ENCODE measurements around the gene HDAC9. TPM values are rescaled to one million over a fixed set of nuclear protein-coding genes. Genes with fewer than 3 reads are reported as not detected.
"Not testable (repeated sequence)": the region's sequence is repeated elsewhere in the genome, so short reads cannot be mapped to it uniquely, and the experiment has no call there.

The HDAC9 gene
- total RNA-seq, 1 experiment from 2014 or later, result 0.02 TPM

DNA sequence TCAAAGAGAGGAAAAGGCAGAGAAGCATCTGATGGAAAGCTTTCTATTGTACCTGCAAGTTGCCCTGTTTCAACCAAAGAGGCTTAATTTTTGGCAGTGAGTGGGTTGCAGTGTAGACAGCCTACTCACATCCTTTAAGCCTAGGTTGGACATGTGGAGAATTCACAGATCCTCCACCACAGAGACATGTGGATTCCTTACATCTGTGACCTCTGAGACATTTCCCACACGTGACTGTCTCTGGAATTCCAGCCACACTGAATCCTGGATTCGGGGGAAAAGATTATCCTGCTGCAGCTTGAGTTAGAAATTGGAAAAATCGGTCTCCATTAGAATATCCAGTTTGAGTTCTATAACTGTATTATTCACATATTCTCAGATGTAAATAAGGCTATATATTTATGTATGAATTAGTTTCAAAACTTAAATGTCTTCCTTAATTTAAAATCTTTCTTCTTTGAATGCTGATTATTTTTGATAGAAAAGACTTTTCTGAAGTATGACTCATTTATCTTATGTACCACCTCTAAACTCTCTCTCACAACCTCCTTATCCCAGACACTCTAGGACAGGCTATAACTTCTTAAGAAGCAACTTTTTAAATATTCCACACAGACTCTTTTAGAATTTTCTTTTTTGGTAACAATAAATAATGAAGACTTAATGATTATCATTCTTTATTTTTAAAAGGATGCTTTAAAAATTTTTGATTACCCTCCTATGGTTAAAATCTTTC, 498.6 kb downstream of the HDAC9 start:
- DNase-seq (ENCODE audit: extremely low read depth, low read depth), result no peak

DNA sequence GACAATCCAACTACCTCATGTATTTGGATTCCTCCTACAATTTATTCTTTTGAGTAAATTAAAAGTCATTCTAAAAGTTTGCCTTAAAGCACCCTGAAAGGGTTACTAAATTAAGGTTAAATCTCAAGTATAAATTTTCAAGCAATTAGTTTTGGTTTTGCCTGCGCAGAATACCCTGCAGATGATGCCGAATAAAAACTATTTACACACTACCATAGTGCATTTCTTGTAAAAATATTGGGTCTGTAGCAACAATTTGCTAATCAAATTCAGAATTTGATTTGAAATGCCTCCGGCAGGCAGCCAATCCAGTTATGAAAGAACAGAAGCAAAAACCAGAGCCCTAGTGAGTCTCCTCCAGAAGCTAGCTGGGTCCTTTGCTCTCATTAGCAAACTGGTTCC, 499.7 kb downstream of the HDAC9 start:
- DNase-seq (ENCODE audit: extremely low read depth, low read depth), result no peak

DNA sequence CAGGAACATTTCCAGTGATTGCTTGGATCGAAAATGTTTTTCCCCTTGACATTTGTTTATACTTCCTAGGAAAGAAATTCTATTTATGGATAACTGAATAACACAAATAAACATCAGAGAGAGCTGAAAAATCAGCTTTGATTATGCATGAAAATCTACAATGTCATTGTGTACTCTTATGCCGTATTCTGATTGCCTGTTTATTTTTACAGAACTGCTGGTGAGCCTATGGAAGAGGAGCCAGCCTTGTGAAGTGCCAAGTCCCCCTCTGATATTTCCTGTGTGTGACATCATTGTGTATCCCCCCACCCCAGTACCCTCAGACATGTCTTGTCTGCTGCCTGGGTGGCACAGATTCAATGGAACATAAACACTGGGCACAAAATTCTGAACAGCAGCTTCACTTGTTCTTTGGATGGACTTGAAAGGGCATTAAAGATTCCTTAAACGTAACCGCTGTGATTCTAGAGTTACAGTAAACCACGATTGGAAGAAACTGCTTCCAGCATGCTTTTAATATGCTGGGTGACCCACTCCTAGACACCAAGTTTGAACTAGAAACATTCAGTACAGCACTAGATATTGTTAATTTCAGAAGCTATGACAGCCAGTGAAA, 500.4 kb downstream of the HDAC9 start:
- DNase-seq (ENCODE audit: extremely low read depth, low read depth), result no peak

DNA sequence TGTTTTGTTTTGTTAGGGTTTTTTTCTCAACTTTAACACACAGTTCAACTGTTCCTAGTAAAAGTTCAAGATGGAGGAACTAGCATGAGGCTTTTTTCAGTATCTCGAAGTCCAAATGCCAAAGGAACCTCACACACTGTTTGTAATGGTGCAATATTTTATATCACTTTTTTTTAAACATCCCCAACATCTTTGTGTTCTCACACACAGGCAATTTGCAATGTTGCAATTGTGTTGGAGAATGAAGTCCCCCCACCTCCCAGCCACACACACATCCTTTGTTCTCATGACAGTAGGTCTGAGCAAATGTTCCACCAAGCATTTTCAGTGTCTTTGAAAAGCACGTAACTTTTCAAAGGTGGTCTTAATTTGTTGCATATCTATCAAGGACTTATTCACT, 501.0 kb downstream of the HDAC9 start:
- DNase-seq (ENCODE audit: extremely low read depth, low read depth), result no peak

DNA sequence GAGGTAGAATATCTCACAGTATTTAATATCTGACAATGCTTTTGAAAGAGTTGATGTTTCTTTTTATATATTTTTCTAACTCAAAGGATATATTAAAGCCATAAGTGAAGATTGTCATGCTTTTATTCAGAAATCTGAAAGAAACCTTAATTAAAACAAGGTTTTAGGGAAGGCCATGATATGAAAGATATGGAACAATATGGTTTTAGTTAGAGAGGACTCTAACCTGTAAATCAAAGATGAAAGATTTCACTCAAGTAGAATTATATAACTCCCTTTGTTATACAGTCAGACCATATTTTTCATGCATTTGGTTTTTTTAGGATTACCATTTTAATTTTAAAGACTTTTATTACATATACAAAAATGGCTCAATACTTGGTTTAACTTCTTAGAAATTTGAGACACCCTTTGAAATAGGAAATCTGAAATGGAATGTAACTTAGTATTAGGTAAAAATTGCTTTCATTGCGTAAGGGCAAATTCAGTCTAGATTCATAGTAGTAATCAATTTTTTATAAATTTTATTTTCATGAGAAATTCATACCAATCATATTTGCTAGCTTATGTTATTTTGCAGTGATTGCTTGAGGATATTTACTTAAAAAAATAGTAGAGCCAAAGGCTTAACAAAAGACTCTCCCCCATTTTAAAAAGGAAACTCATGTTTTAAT, 502.1 kb downstream of the HDAC9 start:
- no peak for DNase-seq (ENCODE audit: extremely low read depth, low read depth)

DNA sequence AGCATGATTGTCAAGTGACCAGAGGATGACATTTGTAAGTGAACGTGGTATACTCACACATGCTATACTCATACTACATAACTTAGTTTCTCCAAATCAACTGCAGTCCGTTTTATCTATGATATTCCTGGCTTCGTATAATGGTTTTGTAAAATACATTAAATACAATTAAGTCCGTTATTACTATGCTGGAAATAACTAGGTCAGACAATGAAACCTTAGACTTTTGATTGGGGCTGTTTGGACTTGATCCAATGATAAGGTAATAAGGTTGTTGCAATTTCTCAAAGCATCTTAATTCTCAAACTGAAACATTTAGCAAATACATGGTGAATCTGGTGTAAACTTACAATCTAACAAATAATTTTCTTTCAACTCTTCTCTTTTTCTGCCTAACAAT, 504.9 kb downstream of the HDAC9 start:
- no peak for DNase-seq (ENCODE audit: extremely low read depth, low read depth)

DNA sequence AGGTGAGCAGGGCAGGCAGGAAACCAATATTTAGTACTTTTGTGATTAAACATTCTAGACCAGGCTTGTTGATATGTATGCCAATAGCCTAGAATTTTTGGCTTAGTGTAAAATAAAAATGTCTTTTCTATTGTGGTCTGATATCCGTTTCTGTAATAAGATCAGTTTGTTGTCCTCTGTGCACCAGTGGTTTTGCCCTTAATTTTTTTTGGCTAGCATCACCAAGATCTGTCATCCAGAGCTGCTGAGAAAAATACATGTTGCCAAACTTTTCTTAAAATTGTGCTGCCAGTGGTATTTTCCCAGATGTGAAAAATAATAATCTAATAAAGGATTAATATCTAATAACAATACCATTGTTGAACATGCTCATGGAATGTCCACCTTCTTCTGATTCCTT, 506.3 kb downstream of the HDAC9 start:
- DNase-seq (ENCODE audit: extremely low read depth, low read depth), result no peak

DNA sequence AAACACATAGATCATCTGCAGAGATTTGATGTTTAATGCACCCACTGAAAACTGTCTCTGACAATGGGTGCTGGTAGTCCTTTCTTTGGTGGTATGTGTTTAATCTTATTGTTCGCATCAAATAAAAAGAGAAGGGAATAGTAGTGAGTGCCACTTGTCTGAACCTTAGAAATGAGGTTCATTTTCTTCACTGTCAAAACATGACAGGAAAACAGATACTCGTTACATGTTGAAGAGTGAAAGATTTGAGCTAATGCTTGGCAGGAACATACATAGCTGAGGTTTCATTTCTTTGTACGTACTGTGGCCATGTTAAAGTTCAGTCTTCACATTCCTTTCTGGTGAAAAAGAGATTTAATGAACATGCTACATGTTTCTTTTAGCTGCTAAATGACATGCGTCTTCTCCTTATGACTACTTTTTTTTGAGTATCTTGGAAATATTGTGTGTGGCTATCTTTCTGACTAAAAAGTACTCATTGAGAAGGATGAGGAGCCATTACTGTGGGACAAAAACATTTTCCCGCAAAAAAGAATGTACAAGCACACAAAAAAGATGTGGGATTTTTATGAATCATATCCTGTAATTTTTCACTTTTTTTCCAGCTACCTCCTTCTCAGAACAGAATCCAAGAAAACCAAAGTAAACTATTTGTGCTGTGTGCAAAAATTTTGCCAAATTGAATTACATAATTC, 513.8 kb downstream of the HDAC9 start:
- DNase-seq (ENCODE audit: extremely low read depth, low read depth), result no peak

DNA sequence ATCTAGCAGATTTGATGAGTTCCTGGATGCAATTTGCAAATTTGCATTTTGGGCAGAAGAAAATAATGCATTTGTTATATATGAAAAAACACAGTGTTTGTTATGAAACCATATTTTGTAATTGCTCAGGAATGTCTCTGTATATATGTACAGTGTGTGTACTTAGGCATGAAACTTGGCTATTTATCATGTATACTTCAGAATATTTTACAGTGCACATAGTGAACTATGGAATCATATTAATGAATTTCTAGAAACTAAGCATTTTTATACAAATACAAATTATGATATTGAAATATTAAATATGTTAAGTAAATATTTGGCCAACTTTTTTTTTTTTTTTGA, 514.4 kb downstream of the HDAC9 start:
- DNase-seq (ENCODE audit: extremely low read depth, low read depth), result no peak

DNA sequence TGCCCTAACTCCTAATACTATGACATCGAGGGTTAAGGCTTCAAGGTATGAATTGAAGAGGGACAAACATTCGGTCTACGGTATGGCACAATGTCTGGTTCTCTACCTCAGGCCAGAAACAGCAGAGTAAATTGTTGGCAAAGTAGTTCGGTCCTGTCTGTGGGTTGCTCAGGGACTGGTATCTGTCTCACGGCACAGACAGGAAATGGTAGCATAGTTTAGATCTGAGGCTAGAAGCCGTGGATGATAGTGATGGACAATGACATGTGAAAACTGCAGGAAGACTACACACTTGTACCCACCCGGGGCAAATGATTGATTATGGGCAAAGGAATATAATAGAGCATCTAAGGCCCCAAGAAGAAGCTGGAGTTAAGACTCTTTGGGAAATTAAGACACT, 515.7 kb downstream of the HDAC9 start:
- DNase-seq (ENCODE audit: extremely low read depth, low read depth), result no peak

DNA sequence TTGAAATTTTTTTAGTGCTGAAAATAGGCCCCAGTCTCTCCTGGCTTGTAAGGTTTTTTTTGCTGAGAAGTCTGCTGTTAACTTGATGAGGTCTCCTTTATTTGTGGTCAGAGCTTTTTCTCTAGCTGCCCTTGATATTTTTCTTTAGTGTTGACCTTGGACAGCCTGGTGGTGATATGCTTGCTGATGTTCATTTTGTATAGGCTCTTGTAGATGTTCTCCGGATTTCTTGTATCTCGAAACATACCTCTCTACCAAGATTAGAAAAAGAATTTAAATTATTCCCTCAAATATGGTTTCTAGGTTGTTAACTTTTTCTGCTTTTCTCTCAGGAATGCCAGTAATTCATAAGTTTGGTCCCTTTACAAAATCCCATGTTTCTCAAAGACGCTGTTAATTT, 519.5 kb downstream of the HDAC9 start:
- DNase-seq (ENCODE audit: extremely low read depth, low read depth), result no peak

DNA sequence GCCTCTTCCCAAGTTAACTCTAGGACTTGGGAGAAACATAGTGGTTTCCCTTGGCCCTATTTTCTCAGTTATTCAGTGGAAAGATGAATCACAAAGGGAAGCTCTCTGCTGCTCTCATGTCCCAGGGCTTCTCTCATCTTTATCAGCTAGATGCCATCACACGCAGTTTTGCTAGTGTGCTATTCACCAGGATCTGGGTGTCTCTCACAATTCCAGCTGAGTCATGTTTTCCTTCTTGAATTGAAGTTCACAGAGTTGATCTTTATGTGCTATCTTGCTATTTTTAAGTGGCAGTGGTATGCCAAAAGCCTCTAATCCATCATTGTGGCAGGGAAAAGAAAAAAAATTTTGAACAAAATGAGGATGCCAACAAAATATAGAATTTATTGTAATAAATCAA, 520.6 kb downstream of the HDAC9 start:
- DNase-seq (ENCODE audit: extremely low read depth, low read depth), result no peak

DNA sequence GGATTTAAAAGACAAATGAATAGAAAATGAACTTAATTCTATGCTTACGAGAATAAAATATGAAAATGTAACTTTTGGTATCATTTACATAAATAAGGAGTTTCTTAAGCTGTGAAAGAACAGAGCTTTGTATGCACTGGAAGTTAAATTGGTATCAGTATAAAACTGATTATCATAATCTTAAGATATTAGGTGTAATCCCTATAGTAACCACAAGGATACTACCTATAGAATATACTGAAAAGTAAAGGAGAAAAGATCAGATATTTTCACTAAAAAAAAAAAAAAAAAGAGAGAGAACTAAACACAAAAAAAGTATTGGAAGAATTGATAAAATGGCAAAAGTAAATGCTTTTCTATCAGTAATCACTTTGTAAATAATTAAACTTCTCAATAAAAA, 521.8 kb downstream of the HDAC9 start:
- no peak for DNase-seq (ENCODE audit: extremely low read depth, low read depth)

DNA sequence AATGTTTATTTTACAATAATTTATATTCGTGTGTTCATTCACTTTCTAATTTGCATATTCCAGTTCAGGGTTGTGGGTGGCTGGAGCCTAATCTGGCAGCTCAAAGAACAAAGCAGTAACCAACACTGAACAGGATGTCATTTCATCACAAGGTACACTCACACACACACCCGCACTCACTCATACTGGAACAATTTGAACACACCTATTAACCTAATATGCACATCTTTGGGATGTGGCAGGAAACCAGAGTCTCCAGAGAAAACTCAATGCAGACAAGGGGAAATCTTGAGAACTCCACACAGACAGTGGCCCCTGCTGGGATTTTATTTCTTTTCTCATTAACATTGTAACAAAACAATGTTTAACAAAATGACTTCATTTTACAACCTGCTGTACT, 524.5 kb downstream of the HDAC9 start:
- DNase-seq (ENCODE audit: extremely low read depth, low read depth), result no peak

DNA sequence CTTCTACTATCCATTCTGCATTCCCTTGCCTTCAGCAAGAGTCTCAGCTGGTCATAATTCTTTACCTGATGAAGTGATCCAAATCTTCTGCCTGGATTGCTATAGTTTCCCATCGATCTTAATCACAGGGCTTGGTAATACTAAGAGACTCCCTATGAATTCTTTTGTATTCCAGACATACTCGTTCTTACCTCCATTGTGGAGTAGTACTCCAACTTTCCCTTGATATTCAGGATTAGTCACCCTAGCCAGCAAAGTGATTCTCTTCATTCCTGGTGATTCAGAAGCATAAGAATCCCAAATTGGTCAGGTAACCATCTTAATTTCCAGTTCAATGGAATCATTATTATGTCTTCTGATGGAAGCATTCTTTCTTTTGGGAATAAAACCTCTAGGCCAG, 525.2 kb downstream of the HDAC9 start:
- no peak for DNase-seq (ENCODE audit: extremely low read depth, low read depth)

DNA sequence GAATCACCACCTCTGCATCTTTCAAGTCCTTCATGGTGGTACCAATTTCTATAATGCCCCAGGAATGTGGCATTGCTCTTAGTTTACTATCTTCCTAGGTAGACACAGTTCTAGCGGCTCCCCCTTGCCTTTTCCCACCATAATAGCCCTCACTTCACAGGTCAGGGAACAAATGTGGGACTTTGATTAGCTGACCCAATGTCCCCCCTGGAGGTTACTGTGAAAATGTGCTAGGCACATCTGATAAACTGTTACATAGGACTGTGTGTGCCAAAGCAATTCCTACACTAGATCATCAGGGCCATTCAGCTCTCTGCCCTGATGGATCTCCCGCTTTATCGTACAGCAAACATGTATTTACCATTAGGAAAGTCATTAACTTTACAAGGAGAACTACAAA, 527.9 kb downstream of the HDAC9 start:
- DNase-seq (ENCODE audit: extremely low read depth, low read depth), result no peak

DNA sequence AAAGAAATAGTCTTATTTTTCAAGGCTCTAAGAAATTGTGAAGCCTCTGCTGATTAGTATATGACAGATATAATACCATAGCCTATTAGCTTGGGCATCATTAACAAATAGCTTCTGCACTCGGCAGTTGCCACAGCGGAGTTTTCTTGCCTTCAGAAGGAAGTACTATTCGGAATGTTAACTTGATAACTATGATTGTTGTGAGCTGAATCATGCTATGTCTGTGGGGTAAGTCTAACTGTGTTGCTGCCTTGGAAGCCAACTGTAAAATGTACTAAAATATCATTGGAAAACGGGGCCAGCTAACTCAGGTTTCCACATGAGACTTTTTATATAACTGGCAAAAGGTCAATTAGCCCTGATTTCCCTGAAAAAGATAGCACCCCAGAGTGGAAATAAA, 528.7 kb downstream of the HDAC9 start:
- no peak for DNase-seq (ENCODE audit: extremely low read depth, low read depth)

DNA sequence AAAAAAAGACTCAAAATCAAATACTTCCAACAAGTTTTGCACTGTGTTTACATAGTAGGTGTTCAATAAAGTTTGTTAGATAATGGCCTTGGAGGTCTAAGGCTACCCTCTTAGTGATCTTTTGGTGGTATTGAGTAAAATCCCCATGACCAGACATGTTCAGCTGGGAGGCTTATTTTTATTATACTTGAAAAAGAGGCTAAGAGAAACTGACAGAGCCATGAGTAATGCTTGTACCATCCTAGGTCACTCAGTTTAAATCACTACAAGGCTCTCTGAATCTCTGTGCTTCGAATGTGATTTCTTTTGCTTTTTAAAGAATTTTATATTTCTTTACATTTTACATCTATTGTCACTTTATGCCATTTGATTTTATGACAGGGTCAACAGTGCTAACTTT, 531.3 kb downstream of the HDAC9 start:
- no peak for DNase-seq (ENCODE audit: extremely low read depth, low read depth)

DNA sequence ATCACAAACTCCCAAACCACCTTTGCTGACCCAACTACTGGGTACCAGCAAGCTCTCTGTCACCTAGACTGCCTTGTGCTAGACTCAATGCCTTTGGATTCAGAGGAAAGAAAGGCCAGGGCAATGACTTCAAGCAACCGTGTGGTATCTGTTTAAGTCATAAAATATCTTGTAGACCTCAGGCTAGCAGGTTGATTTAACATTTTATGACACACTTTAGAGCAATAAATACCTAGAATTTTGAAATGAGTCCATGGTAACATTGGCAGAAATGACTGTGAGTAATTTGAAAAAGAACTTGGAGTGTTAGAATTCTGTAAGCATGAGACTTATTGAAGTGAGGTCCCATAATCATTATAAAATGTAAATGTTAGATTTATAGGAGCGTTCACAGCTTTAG, 534.7 kb downstream of the HDAC9 start:
- no peak for DNase-seq (ENCODE audit: extremely low read depth, low read depth)

DNA sequence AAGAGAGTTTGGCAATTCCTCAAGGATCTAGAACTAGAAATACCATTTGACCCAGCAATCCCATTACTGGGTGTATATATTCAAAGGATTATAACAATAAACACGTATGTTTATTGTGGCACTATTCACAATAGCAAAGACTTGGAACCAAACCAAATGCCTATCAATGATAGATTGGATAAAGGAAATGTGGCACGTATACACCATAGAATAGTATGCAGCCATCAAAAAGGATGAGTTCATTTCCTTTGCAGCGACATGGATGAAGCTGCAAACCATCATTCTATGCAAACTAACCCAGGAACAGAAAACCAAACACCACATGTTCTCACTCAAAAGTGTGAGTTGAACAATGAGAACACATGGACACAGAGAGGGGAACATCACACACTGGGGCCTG, 537.4 kb downstream of the HDAC9 start:
- not testable (repeated sequence) for DNase-seq (ENCODE audit: extremely low read depth, low read depth)

DNA sequence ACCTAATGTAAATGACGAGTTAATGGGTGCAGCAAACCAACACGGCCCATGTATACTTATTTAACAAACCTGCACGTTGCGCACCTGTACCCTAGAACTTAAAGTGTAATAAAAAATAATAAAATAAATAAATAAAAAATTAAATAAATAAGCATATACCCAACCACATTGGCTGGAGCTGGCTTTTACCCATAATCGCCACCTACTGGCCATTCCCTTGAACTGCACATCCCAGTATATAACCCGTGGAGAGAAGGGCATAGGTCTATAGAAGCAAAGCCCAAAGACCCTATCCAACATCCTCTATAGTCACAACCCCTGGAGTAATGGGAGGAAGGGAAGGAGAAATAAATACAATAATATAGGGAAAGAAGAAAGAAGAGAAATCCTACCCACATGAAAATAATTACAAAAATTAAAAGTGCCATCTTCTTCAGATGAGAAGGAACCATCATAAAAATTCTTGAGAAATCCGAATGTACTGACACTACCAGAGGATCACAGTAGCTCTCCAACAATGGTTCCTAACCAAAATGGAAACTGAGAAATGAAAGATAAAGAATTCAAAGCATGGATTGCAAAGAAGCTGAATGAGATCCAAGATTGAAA, 556.3 kb downstream of the HDAC9 start:
- peak; percentile 23 for DNase-seq (ENCODE audit: extremely low read depth, low read depth)

Data from NCI-H460 (cell line).